GM10266 (cell line): Measurements from ENCODE around the gene GFRA1.

Source experiments
- DNase-seq: peaks from one replicate; pipeline ENCODE4 v3.0.0; 2012; ENCODE audit errors: extremely low spot score
- CTCF ChIP-seq: IDR thresholded peaks from 2 replicates; pipeline ENCODE4 v1.5.1; 2012; ENCODE audit warnings: mild to moderate bottlenecking, low read depth; ENCODE audit not compliant: control insufficient read depth, insufficient read depth; ENCODE audit errors: missing control alignments

Gene GFRA1

GRCh38 chr10:116262678-116263077, 10.3 kb downstream of the GFRA1 start:
- TF ChIP-seq CTCF = no peak
- DNase-seq = no peak

- no peak for TF ChIP-seq CTCF
Observed at GRCh38 chr10:116260599-116260998, 12.4 kb downstream of the GFRA1 start.

GRCh38 chr10:116259638-116260037, 13.4 kb downstream of the GFRA1 start:
- no peak for DNase-seq
- TF ChIP-seq CTCF = no peak

More at GRCh38 chr10:116260599-116260998, 12.4 kb downstream of the GFRA1 start:
- no peak for DNase-seq

- TF ChIP-seq CTCF = no peak
- DNase-seq = no peak
Observed at GRCh38 chr10:116257785-116258184, 15.2 kb downstream of the GFRA1 start.

GRCh38 chr10:116256752-116257259, 16.2 kb downstream of the GFRA1 start:
- no peak for DNase-seq
- no peak for TF ChIP-seq CTCF

- no peak for TF ChIP-seq CTCF
- no peak for DNase-seq
Observed at GRCh38 chr10:116255886-116256751, 16.9 kb downstream of the GFRA1 start.
